H1 (cell line): ENCODE measurements around the gene PGP. TPM values are rescaled to one million over a fixed set of nuclear protein-coding genes. Genes with fewer than 3 reads are reported as not detected.
A peak's percentile ranks its signal among the peaks of the same experiment; 100 is the strongest.

Experiments used
- CTCF ChIA-PET: fragments of 300-600 bp; sonication (Branson Sonifier 250); formaldehyde crosslinking; loops from one replicate; lab custom pipeline; 2021; ENCODE audit not compliant: partially characterized antibody; lab: Charles Lee
- POLR2A ChIA-PET: fragments of 300-600 bp; sonication (Branson Sonifier 250); formaldehyde crosslinking; loops from one replicate; lab custom pipeline; 2021; ENCODE audit warnings: inconsistent platforms; ENCODE audit not compliant: partially characterized antibody; lab: Charles Lee
- DNase-seq, 2 experiments: peaks; one replicate each; pipeline versions ENCODE4 v3.0.0 to v3.0.0-alpha.2; 2010 to 2022; ENCODE audit warnings: low spot score in 2 of 2, low read depth in 1 of 2, mixed read lengths in 1 of 2
- FAIRE-seq: peaks from 2 replicates; lab custom pipeline; 2011; peaks lifted over from hg19 to GRCh38; lab: Jason Lieb, UNC
- H2AFZ ChIP-seq: 2 replicates; pipeline ENCODE4 v1.8.1; 2012; ENCODE audit warnings: low read length, inconsistent platforms
- H2AK5ac ChIP-seq: 2 replicates; pipeline ENCODE4 v1.6.1; 2013; ENCODE audit warnings: low read depth, low read length
- H2BK120ac ChIP-seq: replicated peaks from 2 replicates; pipeline ENCODE3; 2013; ENCODE audit warnings: low read depth, low read length, inconsistent platforms
- H2BK12ac ChIP-seq: 2 replicates; pipeline ENCODE4 v1.6.1; 2013; ENCODE audit warnings: low read depth, low read length
- H2BK15ac ChIP-seq: 2 replicates; pipeline ENCODE4 v1.6.1; 2013; ENCODE audit warnings: low read length
- H2BK20ac ChIP-seq: 2 replicates; pipeline ENCODE4 v1.6.1; 2013; ENCODE audit warnings: low read length
- H2BK5ac ChIP-seq: 2 replicates; pipeline ENCODE4 v1.6.1; 2013; ENCODE audit warnings: low read depth, low read length
- H3K14ac ChIP-seq: 2 replicates; pipeline ENCODE4 v1.6.1; 2013; ENCODE audit warnings: inconsistent platforms; ENCODE audit not compliant: insufficient read length
- H3K18ac ChIP-seq: 2 replicates; pipeline ENCODE4 v1.6.1; 2013; ENCODE audit warnings: low read length; ENCODE audit errors: extremely low read depth
- H3K23ac ChIP-seq: 2 replicates; pipeline ENCODE4 v1.6.1; 2013; ENCODE audit warnings: inconsistent platforms; ENCODE audit not compliant: insufficient read length
- H3K23me2 ChIP-seq: 2 replicates; pipeline ENCODE4 v1.6.1; 2013; ENCODE audit warnings: low read depth, low read length
- H3K27ac ChIP-seq: 2 replicates; pipeline ENCODE4 v1.6.1; 2011; ENCODE audit warnings: low read depth, low read length, inconsistent platforms
- H3K27me3 ChIP-seq, 4 experiments: replicated peaks in 1 of 4; 1 replicate in 1 of 4; 2 replicates in 3 of 4; pipeline versions ENCODE4 v1.6.1 to v1.8.1; 2011 to 2013; ENCODE audit warnings: low read length in 3 of 4, mild to moderate bottlenecking in 3 of 4, inconsistent platforms in 2 of 4, mixed read lengths in 2 of 4, moderate library complexity in 1 of 4; ENCODE audit not compliant: control insufficient read depth in 3 of 4, insufficient read depth in 3 of 4; ENCODE audit errors: extremely low read depth in 1 of 4
- H3K36me3 ChIP-seq, 4 experiments: 2 replicates each; pipeline versions ENCODE4 v1.6.1 to v1.8.1; 2011 to 2013; ENCODE audit warnings: mild to moderate bottlenecking in 4 of 4, low read length in 3 of 4, moderate library complexity in 2 of 4, control low read depth in 1 of 4, inconsistent platforms in 1 of 4; ENCODE audit not compliant: insufficient read depth in 4 of 4, control insufficient read depth in 2 of 4
- H3K4ac ChIP-seq: replicated peaks from 2 replicates; pipeline ENCODE3; 2013; ENCODE audit warnings: low read length, low read depth, mixed read lengths, inconsistent platforms; ENCODE audit not compliant: insufficient read length
- H3K4me1 ChIP-seq, 4 experiments: replicated peaks in 1 of 4; 1 replicate in 1 of 4; 2 replicates in 3 of 4; pipeline versions ENCODE4 v1.6.1 to v1.8.1; 2011 to 2013; ENCODE audit warnings: low read length in 3 of 4, inconsistent platforms in 2 of 4, mixed read lengths in 1 of 4; ENCODE audit not compliant: insufficient read depth in 4 of 4, control insufficient read depth in 3 of 4
- H3K4me2 ChIP-seq, 2 experiments: 2 replicates each; pipeline versions ENCODE4 v1.6.1 to v1.8.1; 2011 to 2013; ENCODE audit warnings: low read depth in 2 of 2, low read length in 2 of 2, control low read depth in 1 of 2, inconsistent platforms in 1 of 2, mild to moderate bottlenecking in 1 of 2; ENCODE audit not compliant: insufficient read depth in 1 of 2
- H3K4me3 ChIP-seq, 4 experiments: fragments of 200-600, 300-600 bp in 1 of 4; sonication (generic), shearing (Covaris generic), sonication (Bioruptor Twin) in 1 of 4; 2 replicates each; pipeline versions ENCODE4 v1.5.1 to v1.8.1; 2011 to 2016; ENCODE audit warnings: low read length in 4 of 4, low read depth in 3 of 4, control low read depth in 2 of 4, inconsistent platforms in 2 of 4, mild to moderate bottlenecking in 2 of 4, mixed read lengths in 1 of 4, moderate library complexity in 1 of 4; ENCODE audit not compliant: insufficient read depth in 2 of 4; ENCODE audit errors: extremely low read depth in 1 of 4
- H3K56ac ChIP-seq: replicated peaks from 2 replicates; pipeline ENCODE3; 2013; ENCODE audit warnings: low read depth, mild to moderate bottlenecking, mixed read lengths, low read length, inconsistent platforms; ENCODE audit not compliant: insufficient read length
- H3K79me1 ChIP-seq: 2 replicates; pipeline ENCODE4 v1.6.1; 2013; ENCODE audit warnings: low read depth, low read length, control low read depth
- H3K79me2 ChIP-seq, 2 experiments: 2 replicates each; pipeline versions ENCODE4 v1.6.1 to v1.8.1; 2012 to 2013; ENCODE audit warnings: low read length in 2 of 2, mild to moderate bottlenecking in 2 of 2, inconsistent platforms in 1 of 2; ENCODE audit not compliant: insufficient read depth in 2 of 2, control insufficient read depth in 1 of 2
- H3K9ac ChIP-seq, 4 experiments: replicated peaks in 1 of 4; 1 replicate in 1 of 4; 2 replicates in 3 of 4; pipeline versions ENCODE4 v1.6.1 to v1.8.1; 2011 to 2013; ENCODE audit warnings: low read depth in 3 of 4, low read length in 3 of 4, control low read depth in 2 of 4, mild to moderate bottlenecking in 2 of 4, moderate library complexity in 2 of 4, inconsistent platforms in 1 of 4; ENCODE audit errors: extremely low read depth in 1 of 4
- H3K9me3 ChIP-seq, 2 experiments: 2 replicates each; pipeline versions ENCODE4 v1.6.1 to v1.8.1; 2012 to 2013; ENCODE audit warnings: mild to moderate bottlenecking in 2 of 2, moderate library complexity in 2 of 2, control low read depth in 1 of 2, inconsistent platforms in 1 of 2, low read depth in 1 of 2, low read length in 1 of 2, mixed read lengths in 1 of 2; ENCODE audit not compliant: insufficient read depth in 2 of 2
- H4K20me1 ChIP-seq, 2 experiments: replicated peaks in 1 of 2; 2 replicates each; pipeline versions ENCODE3 to v1.8.1; 2011 to 2013; ENCODE audit warnings: inconsistent platforms in 2 of 2, low read length in 2 of 2, mild to moderate bottlenecking in 1 of 2; ENCODE audit not compliant: insufficient read depth in 2 of 2, control insufficient read depth in 1 of 2
- H4K5ac ChIP-seq: 2 replicates; pipeline ENCODE4 v1.6.1; 2013; ENCODE audit warnings: low read length, low read depth, mixed read lengths, inconsistent platforms; ENCODE audit not compliant: insufficient read length
- H4K8ac ChIP-seq: 2 replicates; pipeline ENCODE4 v1.8.0; 2013; ENCODE audit warnings: mild to moderate bottlenecking, moderate library complexity, low read length, inconsistent platforms; ENCODE audit not compliant: insufficient read depth; ENCODE audit errors: extremely low read depth
- H4K91ac ChIP-seq: replicated peaks from 2 replicates; pipeline ENCODE3; 2013; ENCODE audit warnings: low read length, mixed read lengths, inconsistent platforms; ENCODE audit not compliant: insufficient read length
- CHD2 ChIP-seq: IDR thresholded peaks from 2 replicates; pipeline ENCODE4 v1.6.1; 2012; ENCODE audit warnings: low read length, improper control_type of control experiment
- CREB1 ChIP-seq: IDR thresholded peaks from 2 replicates; pipeline ENCODE4 v1.6.1; 2012; ENCODE audit warnings: inconsistent platforms
- FOSL1 ChIP-seq: IDR thresholded peaks from 2 replicates; pipeline ENCODE4 v1.6.1; 2011; ENCODE audit warnings: mild to moderate bottlenecking, low read depth, low read length, moderate library complexity; ENCODE audit not compliant: insufficient read depth
- KDM4A ChIP-seq: IDR thresholded peaks from one replicate; pipeline ENCODE4 v1.7.1; 2012; ENCODE audit warnings: low read depth, mild to moderate bottlenecking, moderate library complexity, low read length, inconsistent platforms; ENCODE audit not compliant: severe bottlenecking
- KDM5A ChIP-seq: fragments of 200-600 bp; IDR thresholded peaks from 2 replicates; pipeline ENCODE4 v1.7.1; 2012; ENCODE audit warnings: mild to moderate bottlenecking, low read length, inconsistent platforms, mixed read lengths
- PHF8 ChIP-seq: fragments of 200-600 bp; sonication (generic); conservative IDR thresholded peaks from 2 replicates; pipeline ENCODE4 v1.7.1; 2012; ENCODE audit warnings: low read depth, mild to moderate bottlenecking, inconsistent platforms, low read length, moderate library complexity
- RBBP5 ChIP-seq: IDR thresholded peaks from 2 replicates; pipeline ENCODE4 v1.7.1; 2012; ENCODE audit warnings: low read depth, mild to moderate bottlenecking, inconsistent platforms, low read length, moderate library complexity, borderline replicate concordance
- SIN3A ChIP-seq, 2 experiments: IDR thresholded peaks in 1 of 2; conservative IDR thresholded peaks in 1 of 2; 2 replicates each; pipeline ENCODE4 v1.6.1; 2011 to 2012; ENCODE audit warnings: low read length in 2 of 2, improper control_type of control experiment in 1 of 2, low read depth in 1 of 2, mild to moderate bottlenecking in 1 of 2
- WGBS, 2 experiments: shearing (Covaris generic) in 1 of 2; methylation state at CpG; one replicate each; pipeline versions ENCODE4 v1.1.6 to v1.1.7; 2013 to 2015; ENCODE audit warnings: low lambda C conversion rate in 2 of 2, mixed read lengths in 2 of 2, inconsistent platforms in 1 of 2, low coverage in 1 of 2, missing lambda C conversion rate in 1 of 2; ENCODE audit not compliant: insufficient replicate concordance in 2 of 2, insufficient coverage in 1 of 2, insufficient read length in 1 of 2; ENCODE audit errors: extremely low coverage in 1 of 2, missing lambda C conversion rate in 1 of 2; 5-methylcytosine and 5-hydroxymethylcytosine counted together
- polyA plus RNA-seq, 7 experiments: library from polyadenylated mRNA; depleted of rRNA in 3 of 7; stranded (reverse) in 5 of 7; unstranded in 2 of 7; fragments of >200 nt in 5 of 7; fragments of 200-250 nt in 2 of 7; gene quantifications; 1 replicate in 5 of 7; 2 replicates in 1 of 7; 4 replicates in 1 of 7; pipeline versions ENCODE4 v1.2.1 to v1.2.3, GENCODE V29; 2011 to 2013; ENCODE audit warnings: missing spikeins in 2 of 7, mixed read lengths in 2 of 7
- total RNA-seq: library from RNA; stranded (reverse); fragmentation: NEBNext Ultra II Directional; extraction: Animal tissue kit (Norgen Biotek cat#: 25700); gene quantifications from 2 replicates; pipeline ENCODE4 v1.2.1, GENCODE V29; 2021

The PGP gene
- total and polyA plus RNA-seq, 2 of the 8 experiments (the other 6 are each of a cell fraction or from before 2014, with no cell fraction given): 30.9 to 55.9 TPM

- H3K18ac ChIP-seq: no peak overlapping the region; the same call in 1 of the 2 replicates
- peaks cover 8 to 37% of the 10 kb centered on the region in 2 experiments for H4K20me1 ChIP-seq
- peak overlapping the region; percentile 15 for H4K91ac ChIP-seq
- H4K5ac ChIP-seq: no peak overlapping the region
- H3K27me3 ChIP-seq: no peaks in the 10 kb centered on the region
- POLR2A ChIA-PET: interaction anchor here (0.6 to 15.1 kb wide), 24 partner anchors 8 to 319 kb away, joined by 3 to 156 read pairs (median 4); partner anchors contain the start of genes DNASE1L2, E4F1, ECI1 and TRAF7
- CTCF ChIA-PET: interaction anchor here (0.6 to 1.0 kb wide), 2 partner anchors 15 to 36 kb away, joined by 3 read pairs; no protein-coding TSS in a partner anchor
- H3K27ac ChIP-seq: peak overlapping the region; percentile 78; the same call in 1 of the 2 replicates
- peak overlapping the region; percentile 71 for H2BK5ac ChIP-seq
- peak overlapping the region; percentile 80 to 84 for H3K4me2 ChIP-seq
- peaks cover 4% of the 10 kb centered on the region for H3K79me1 ChIP-seq
- DNase-seq (no peak), FAIRE-seq (no peak)
- no peak overlapping the region for H3K23ac ChIP-seq
- H2BK120ac ChIP-seq: no peak overlapping the region
- peak overlapping the region; percentile 74 to 92 (median 78) for H3K4me3 ChIP-seq
- no peak overlapping the region for H3K4ac ChIP-seq
- peaks cover 4 to 19% (median 9%) of the 10 kb centered on the region in 4 experiments; a peak in 6 of 8 replicates for H3K36me3 ChIP-seq
- H2BK15ac ChIP-seq: no peak overlapping the region
- no peaks in the 10 kb centered on the region for H3K9me3 ChIP-seq
- H3K56ac ChIP-seq: peak overlapping the region; percentile 59
- H3K23me2 ChIP-seq: peaks cover 9% of the 10 kb centered on the region
- H4K8ac ChIP-seq: peak overlapping the region; percentile 89; the same call in 1 of the 2 replicates
- no peak overlapping the region for H3K14ac ChIP-seq
- peaks cover 3 to 18% of the 10 kb centered on the region in 2 experiments; a peak in 3 of 4 replicates for H3K79me2 ChIP-seq
- H2AFZ ChIP-seq: no peak overlapping the region
- H2AK5ac ChIP-seq: no peak overlapping the region
- no peak overlapping the region for H2BK20ac ChIP-seq
- H3K9ac ChIP-seq: peak overlapping the region; percentile 56 to 97 (median 90)
- 3% methylated on average over 66 of the region's 98 CpGs; no CpG with 5 or more reads in 1 of the 2 experiments for WGBS, 2 experiments
- no peak overlapping the region for H2BK12ac ChIP-seq
- TF ChIP-seq KDM5A (0 out of 2 replicates have a peak, but pooled peaks have one; percentile 30), FOSL1 (no peak), CREB1 (peak; percentile 57; the same call in 1 of the 2 replicates), SIN3A (conservative IDR thresholded peaks at IDR 0.05 in 1 of 2, IDR thresholded peaks at IDR 0.05 in 1 of 2; ENCODE audit: low read depth in 1 of 2, low read length in 2 of 2) (peak in 1 of 2 experiments; percentile 46; a peak in 1 of 4 replicates), KDM4A (peak; percentile 64), PHF8 (peak; percentile 81), RBBP5 (peak; percentile 15; the same call in 1 of the 2 replicates), CHD2 (no peak)
- H3K4me1 ChIP-seq: peaks cover 0 to 17% (median 5%) of the 10 kb centered on the region in 4 experiments; a peak in 5 of 7 replicates
Measured at GRCh38 chr16:2213817-2214718, 572 bp downstream of the PGP start.
